ENCODE data around the gene CGNL1.

Gene CGNL1

DNA sequence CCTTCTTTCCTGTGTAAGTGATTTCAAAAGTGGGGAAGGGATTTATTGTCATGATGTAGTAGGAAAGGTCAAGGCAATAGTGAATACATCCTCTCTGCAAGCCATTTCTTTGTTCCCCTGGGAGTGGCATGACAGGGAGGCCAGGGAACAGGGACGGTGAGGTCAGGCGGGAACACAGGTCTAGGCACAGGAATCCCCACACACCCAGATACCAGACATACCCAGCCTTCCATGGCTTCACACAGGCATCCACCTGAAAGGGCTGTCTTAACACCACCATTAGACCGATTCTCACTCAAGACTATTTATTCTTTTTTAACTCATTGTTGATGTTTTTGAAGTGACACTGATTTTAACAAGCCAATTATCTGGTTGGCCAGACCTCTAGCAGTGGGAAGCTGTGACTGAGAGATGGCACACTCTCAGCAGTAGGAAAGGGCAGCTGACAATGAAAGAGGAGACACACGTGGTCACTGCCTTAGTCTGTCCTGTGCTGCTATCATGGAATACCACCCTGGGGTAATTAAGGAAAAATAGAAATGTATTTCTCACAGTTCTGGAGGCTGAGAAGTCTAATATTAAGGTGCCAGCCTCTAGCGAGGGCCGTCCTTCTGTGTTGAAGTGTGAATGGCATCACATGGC, 140.8 kb downstream of the CGNL1 start:
- TF ChIP-seq ZFX (IDR thresholded peaks at IDR 0.05): no peak
- TF ChIP-seq, protein P1, sequence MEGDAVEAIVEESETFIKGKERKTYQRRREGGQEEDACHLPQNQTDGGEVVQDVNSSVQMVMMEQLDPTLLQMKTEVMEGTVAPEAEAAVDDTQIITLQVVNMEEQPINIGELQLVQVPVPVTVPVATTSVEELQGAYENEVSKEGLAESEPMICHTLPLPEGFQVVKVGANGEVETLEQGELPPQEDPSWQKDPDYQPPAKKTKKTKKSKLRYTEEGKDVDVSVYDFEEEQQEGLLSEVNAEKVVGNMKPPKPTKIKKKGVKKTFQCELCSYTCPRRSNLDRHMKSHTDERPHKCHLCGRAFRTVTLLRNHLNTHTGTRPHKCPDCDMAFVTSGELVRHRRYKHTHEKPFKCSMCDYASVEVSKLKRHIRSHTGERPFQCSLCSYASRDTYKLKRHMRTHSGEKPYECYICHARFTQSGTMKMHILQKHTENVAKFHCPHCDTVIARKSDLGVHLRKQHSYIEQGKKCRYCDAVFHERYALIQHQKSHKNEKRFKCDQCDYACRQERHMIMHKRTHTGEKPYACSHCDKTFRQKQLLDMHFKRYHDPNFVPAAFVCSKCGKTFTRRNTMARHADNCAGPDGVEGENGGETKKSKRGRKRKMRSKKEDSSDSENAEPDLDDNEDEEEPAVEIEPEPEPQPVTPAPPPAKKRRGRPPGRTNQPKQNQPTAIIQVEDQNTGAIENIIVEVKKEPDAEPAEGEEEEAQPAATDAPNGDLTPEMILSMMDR (conservative IDR thresholded peaks at IDR 0.05): no peak
- H3K27ac ChIP-seq: no peak overlapping the region

DNA sequence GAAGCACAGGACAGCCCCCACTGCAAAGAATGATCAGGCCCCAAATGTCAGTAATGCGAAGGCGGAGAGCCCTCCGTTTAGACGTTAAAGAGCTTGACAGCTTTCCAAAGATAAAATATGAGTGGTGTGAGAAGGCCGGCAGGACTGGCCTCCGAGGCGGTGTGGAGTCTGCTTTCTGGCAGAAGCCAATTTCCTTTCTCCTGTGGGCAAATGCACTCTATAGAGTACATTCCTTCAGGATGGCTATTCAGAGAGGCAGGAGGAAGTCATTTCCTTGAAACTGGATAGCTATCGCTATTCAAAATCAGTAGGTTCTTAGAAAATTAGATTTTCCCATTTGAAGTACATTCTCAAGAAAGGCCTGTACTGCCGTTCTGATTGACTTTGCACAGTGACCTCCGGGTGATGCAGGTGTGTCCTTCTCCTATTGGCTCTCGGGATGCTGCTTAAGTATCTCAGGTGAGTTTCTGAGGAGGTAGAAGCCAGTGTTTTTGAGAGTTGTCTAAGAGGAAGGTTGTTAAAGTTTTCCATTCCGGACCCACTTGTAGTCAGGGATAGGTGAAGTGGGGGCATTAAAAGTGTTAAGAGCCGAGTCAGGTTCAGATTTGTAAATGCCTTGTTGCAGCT, 142.6 kb downstream of the CGNL1 start:
- no peak for TF ChIP-seq ZFX (IDR thresholded peaks at IDR 0.05)

DNA sequence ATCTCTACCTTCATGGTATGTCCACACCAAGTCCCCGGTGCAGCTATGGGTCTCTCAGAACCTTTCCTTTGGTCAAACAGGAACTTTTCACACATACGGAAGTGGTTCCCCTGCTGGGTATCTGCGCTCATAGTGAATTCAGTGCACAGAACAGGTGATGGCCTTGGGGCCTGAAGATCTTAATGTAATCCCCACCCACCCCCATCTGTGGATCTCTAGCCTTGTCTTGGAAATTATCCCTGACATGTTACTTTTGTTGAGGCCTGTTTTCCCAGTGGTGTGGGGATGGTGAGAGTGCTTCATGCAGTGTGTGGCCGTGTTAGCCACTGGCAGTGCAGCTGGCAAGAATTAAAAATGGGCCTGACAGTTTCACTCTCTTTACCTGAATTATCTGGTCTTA, 143.5 kb downstream of the CGNL1 start:
- no peak overlapping the region for H3K27ac ChIP-seq
- TF ChIP-seq ZFX (IDR thresholded peaks at IDR 0.05): no peak
- TF ChIP-seq, protein P1 (conservative IDR thresholded peaks at IDR 0.05): no peak

More for the DNA sequence above, 142.6 kb downstream of the CGNL1 start:
- no peak overlapping the region for H3K27ac ChIP-seq

DNA sequence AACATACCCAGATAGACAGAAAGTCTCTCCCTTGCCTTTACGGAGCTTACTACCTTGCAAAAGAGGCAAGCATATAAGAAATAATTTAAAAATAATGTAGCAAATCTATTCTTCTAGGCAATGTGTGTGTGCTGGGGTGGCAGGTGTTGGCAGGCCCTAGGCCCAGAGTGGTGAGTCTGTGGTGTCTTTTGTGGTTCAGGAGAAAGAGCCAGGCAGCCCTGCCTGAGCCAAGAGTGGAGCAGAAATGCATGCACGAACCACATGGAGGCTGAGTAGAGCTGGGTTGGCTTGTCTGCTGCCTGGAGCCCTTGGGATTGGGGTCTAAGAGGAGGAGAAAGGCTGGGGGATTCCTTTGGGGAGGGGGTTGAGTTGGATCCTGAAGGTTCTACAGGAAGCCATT, 145.2 kb downstream of the CGNL1 start:
- H3K27ac ChIP-seq: peak overlapping the region; percentile 57
- no peak for TF ChIP-seq ZFX (IDR thresholded peaks at IDR 0.05)
- TF ChIP-seq, protein P1 (conservative IDR thresholded peaks at IDR 0.05): no peak

DNA sequence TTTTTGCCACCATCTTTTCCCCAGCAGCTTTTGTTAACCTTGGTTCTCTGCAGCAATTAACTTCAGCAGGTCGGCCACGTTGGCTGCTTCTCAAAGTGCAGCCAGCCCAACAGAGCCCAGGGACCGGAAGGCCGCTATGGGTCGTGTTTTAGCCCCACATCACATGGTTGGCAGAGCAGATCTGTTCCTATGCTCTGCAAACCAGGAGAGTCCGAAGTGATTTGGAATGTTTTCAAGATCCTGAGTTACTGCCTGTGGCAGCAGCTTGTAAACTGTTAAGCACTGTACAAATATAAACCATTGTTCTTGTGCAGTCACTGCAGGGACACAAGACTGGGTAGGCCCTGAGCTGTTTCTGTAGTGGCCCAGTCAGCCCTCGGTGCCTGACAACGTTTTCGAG, 145.8 kb downstream of the CGNL1 start:
- TF ChIP-seq, protein P1 (conservative IDR thresholded peaks at IDR 0.05): no peak
- peak; percentile 54; the same call in 1 of the 2 replicates for TF ChIP-seq ZFX (IDR thresholded peaks at IDR 0.05)
- peak overlapping the region; percentile 57 for H3K27ac ChIP-seq

DNA sequence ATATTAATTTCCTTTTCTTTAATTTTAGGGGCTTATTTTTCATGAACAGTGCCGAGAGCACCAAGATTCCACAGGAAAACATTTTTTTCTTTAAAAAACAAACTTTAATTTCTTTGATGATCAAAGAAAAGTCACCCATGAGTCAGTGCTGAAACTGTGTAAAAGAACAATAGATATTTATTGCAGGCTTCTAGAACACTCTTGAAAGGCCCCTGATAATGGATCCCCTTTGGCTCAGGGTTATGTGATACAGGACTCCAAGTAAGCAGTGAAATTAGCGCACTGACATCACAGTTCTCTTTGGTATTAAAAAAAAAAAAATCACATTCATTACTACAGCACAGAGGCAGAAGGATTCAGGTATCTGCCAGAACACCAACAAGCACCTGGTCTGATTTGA, 149.3 kb downstream of the CGNL1 start:
- no peak for TF ChIP-seq ZFX (IDR thresholded peaks at IDR 0.05)
- TF ChIP-seq, protein P1 (conservative IDR thresholded peaks at IDR 0.05): no peak
- no peak overlapping the region for H3K27ac ChIP-seq

DNA sequence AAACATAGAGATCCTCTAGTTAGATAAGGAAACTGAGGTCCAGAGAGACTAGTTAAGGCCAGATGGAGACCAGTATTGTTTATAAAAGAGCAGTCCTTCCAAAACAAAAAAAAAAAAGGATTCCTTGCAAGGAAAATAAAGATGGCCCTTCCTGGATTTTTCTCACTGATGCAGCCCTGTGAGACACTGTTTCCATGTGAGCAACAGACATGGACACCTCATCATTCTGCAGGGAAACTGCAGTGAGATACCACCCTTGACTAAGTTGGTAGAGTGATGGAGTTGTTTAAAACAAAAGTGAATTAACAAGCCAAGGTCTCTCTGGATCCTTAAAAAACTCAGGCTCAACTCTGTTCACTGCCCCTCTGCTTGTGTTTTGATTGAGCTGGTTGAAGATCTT, 149.8 kb downstream of the CGNL1 start:
- H3K27ac ChIP-seq: no peak overlapping the region
- TF ChIP-seq, protein P1 (conservative IDR thresholded peaks at IDR 0.05): no peak
- TF ChIP-seq ZFX (IDR thresholded peaks at IDR 0.05): no peak

DNA sequence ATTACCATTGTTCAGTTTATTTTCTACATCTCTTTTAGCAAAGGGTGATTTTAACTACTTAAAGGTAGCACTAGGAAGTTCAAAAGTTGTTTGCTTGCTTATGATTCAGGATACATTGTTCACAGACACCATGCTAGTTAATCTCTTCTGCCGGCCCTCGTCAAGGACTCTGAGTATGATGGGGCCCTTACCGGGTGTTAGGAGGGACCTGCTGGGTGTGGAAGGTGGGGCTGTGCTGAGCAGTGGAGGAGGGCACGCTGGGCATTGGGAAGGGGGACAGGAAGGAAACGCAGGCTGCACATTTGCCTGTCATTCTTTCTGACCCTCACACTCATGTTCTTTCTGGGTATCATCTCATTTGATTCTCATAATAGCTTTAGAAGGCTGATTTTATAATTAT, 150.3 kb downstream of the CGNL1 start:
- no peak overlapping the region for H3K27ac ChIP-seq
- TF ChIP-seq, protein P1 (conservative IDR thresholded peaks at IDR 0.05): no peak
- no peak for TF ChIP-seq ZFX (IDR thresholded peaks at IDR 0.05)

All from C4-2B (cell line).